SK-N-SH treated with all-trans-retinoic acid at 6 μM for 48 hours (cell line): ENCODE data around the gene TRIM37.

Source experiments
- CSDC2 ChIP-seq: fragments of 250-450 bp; sonication (Bioruptor Pico); IDR thresholded peaks from 2 replicates; pipeline ENCODE4 v1.5.0; 2020; ENCODE audit warnings: mild to moderate bottlenecking, moderate library complexity
- PATZ1 ChIP-seq: fragments of 250-450 bp; sonication (Bioruptor Pico); IDR thresholded peaks from 2 replicates; pipeline ENCODE4 v1.8.0; 2020; ENCODE audit warnings: mild to moderate bottlenecking, moderate library complexity, borderline replicate concordance

DNA sequence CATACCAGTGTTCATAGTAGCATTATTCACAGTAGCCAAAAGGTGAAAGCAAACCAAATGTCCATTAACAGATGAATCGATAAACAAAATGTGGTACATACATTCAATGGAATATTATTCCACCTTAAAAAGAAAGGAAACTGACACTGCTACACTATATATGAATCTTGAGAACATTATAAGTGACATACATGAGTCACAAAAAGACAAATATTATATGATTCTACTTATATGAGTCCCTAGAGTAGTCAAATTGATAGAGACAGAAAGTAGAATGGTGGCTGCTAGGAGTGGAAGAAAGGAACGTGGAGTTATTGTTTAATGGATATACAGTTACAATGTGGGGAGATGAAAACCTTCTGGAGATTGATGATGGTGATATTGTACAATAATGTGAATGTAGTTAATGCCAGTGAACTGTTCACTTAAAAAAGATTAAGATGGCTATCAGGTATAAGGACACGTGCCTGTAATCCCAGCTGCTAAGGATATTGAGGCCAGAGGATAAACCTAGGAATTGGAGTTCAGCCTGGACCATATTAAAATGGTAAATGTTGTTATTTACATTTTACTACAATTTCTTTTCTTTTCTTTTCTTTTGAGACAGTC lies 20.2 kb upstream of the TRIM37 start:
- TF ChIP-seq CSDC2 (CRISPR knock-in tag), result no peak
- no peak for TF ChIP-seq PATZ1 (CRISPR knock-in tag)
